ENCODE measurements around the gene TJP3.

GRCh38 chr19:3732108-3732507 is 23.9 kb downstream of the TJP3 start:
- TF ChIP-seq CTCF (conservative IDR thresholded peaks at IDR 0.05; ENCODE audit: low read depth in 2 of 2) (no peak; a peak in 1 of 4 replicates), EZH2 (IDR thresholded peaks at IDR 0.05; ENCODE audit: low read depth, unreplicated experiment) (no peak), POLR2AphosphoS5 (IDR thresholded peaks at IDR 0.05; ENCODE audit: low read depth) (no peak), CREB1 (CRISPR knock-in tag; IDR thresholded peaks at IDR 0.05; ENCODE audit: low read depth) (no peak)

All from GM23338 (cell line).